Endometrium (tissue), 2 donors: Measurements from ENCODE around the gene PPP1R18.
"Not testable (repeated sequence)": the region's sequence is repeated elsewhere in the genome, so short reads cannot be mapped to it uniquely, and the experiment has no call there.

Source experiments
- FAIRE-seq: peaks from 2 replicates; lab custom pipeline; 2012; peaks lifted over from hg19 to GRCh38; lab: Jason Lieb, UNC
- donor health status: control.
- donor health status: control.

The PPP1R18 gene

DNA sequence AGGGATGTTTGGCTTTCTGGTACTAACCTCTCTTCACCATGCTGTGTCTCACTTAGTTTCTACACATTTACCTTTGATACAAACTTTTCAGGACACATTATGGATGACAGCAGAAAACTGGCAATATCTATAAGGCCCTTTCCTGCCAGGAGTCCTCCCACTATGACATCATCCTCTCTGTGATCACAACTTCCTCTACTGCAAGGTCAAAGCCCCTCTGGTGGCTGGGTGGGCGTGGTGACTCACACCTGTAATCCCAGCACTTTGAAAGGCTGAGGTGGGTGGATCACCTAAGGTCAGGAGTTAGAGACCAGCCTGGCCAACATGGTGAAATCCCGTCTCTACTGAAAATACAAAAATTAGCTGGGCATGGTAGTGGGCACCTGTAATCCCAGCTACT lies 20.1 kb downstream of the PPP1R18 start:
- FAIRE-seq = not testable (repeated sequence)

DNA sequence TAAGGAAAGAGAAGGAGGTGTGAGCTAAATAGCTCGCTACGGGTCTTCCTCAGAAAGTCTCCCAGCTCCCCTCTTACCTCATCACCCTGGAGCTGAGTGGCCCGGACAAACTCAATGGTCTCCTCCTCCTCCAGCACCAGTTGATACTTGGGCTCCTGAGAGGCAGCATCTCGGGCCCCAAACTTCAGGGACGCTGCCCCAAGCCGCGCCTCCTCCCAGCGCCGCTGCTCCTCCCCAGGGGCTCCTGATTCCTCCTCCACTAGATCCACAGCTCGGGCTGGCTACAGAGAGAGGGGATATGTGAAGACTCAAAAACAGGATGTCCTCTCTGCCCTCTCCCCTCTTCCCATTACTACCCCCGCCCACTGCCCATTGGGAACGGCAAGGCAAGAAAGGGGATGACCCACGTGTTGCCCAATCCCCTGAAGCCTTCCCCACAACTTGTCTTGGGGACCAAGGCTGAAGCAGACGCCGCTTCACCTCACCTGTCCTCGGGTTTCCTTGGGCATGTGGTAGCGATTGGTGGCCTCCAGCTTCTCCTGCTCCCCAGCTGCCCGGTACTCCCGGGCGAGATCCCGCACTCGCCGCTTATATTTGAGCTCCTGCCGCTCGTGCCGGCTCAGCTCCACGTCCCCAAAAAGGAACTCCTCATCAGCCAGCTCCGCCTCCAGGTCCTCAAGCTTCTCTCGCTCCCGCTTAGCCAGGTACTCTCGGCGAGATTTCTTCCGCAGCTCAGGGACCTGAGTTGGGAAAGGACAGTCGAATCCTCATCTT lies 21.3 kb downstream of the PPP1R18 start:
- FAIRE-seq = no peak

DNA sequence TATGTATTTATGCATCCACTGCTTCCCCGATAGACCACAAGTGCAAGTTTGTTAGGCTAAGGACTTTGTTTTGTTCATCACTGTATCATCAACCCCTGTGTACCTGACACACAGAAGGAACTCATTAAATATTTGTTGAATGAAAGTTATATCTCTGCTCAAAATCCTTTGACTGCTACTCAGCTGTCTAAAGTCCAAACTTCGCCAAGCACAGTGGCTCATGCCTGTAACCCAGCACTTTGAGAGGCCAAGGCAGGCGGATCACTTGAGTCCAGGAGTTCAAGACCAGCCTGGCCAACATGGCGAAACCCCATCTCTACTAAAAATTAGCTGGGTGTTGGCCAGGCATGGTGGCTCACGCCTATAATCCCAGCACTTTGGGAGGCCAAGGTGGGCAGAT lies 28.5 kb downstream of the PPP1R18 start:
- FAIRE-seq = not testable (repeated sequence)

DNA sequence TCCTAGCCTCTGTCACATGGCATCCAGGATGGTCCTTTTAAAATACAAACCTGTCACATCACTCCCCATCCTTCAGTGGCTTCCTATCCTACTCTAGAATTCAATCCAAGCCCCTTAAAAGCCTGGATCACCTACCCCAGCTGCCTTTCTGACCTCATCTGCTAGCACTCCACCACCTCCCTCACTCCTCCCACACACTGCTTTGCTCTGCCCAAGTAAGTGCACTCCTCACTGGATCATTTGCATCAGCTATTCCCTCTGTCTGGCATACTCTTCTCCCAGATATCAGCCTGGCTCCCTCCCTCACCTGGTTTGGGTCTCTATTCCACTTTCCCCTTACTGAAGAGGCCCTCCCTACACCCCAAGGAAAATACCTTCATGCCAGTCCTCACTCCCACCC lies 29.0 kb downstream of the PPP1R18 start:
- no peak for FAIRE-seq

DNA sequence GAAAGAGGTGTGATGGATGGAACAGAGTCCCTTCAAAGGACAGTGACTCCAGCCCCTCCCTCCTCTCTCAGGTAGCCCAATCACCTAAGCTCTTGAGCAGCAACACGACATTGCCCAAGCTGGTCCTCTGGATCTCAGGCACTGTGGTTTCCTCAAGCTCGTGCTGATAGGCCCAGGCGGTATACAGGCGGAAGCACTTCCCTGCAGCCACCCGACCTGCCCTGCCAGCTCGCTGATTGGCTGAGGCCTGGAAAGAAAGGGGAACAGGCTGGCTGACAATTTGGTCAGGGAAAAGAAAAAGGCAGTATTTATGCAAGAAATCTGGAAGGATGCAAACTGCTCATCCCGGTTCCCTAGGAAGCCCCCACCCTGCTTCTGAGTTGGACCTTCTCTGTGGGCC lies 29.9 kb downstream of the PPP1R18 start:
- FAIRE-seq = no peak

DNA sequence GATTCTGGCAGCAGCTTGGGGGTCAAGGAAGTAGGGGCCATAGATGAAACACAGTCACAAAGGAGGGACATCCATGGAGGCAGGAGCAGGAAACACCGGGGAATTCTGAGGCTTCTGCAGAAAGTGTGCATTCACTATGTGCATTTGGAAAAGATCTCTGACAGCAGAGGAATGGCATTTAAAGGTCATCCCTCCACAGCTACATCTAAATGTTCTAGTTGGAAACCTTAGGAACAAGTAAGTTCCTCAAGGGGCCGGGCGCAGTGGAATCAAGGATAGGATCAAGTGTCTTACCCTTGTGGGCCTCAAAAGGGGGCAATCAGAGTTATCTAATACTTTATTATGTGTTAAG lies 30.7 kb downstream of the PPP1R18 start:
- FAIRE-seq = no peak

DNA sequence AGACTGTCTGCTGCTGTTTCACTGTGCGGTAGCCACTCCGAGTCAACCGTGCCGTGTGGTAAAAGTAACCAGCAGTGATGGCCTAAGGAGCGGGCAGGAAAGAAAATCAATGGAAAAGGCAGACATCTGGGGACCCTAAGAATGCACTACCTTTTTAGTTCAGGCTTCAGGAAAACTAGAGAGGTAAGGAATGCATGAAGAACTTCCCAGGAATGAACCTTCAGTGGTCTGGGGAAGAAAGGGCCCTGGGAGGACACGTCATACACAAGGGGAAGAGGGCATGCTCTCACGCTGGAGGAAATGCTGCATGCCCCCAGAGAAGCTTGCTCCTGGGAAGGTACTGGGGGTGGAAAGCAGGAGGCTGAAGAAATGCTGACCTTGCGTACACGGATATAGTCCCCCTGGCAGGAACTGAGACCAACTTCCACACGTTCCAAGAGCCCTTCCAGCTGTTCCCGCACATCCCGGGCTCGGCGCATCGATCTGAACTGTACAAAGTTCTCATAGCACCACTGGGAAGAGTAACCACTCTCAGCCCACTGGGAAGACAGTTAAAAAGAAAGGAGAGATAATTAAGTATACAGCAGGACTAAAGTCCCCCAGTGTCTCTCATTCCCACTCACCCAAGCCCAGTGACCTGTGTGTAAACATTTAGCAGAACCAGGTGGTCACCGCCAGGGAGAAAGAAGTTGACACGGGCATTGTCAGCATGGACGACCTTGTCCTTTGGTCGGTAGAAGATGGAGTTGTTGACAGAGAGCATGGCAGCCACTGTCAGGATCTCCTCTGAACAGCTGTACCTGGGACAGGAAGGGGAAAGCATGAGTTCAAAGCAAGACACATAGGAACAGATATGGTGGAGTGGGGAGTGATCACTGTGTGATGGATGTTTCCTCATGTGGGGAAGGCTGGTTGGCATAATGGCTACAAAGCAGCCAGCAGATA lies 31.4 kb downstream of the PPP1R18 start:
- no peak for FAIRE-seq

DNA sequence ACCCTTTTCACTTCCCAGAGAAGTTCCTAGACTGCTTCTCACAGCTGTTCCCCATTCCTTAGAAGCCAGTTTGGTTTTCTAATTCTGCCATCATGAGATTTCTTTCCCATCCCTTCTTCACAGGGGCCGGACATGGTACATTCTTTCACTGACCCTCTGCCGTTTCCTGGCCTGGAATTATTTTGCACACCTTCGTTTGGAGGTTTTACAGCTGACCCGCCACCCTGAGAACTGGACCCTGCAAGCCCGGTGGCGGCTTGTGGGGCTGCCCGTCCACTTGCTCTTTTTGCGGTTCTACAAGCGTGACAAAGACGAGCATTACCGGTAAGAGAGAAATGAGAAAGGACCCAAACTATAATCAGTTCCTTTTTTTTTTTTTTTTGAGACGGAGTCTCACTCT lies 35.3 kb downstream of the PPP1R18 start:
- no peak for FAIRE-seq

DNA sequence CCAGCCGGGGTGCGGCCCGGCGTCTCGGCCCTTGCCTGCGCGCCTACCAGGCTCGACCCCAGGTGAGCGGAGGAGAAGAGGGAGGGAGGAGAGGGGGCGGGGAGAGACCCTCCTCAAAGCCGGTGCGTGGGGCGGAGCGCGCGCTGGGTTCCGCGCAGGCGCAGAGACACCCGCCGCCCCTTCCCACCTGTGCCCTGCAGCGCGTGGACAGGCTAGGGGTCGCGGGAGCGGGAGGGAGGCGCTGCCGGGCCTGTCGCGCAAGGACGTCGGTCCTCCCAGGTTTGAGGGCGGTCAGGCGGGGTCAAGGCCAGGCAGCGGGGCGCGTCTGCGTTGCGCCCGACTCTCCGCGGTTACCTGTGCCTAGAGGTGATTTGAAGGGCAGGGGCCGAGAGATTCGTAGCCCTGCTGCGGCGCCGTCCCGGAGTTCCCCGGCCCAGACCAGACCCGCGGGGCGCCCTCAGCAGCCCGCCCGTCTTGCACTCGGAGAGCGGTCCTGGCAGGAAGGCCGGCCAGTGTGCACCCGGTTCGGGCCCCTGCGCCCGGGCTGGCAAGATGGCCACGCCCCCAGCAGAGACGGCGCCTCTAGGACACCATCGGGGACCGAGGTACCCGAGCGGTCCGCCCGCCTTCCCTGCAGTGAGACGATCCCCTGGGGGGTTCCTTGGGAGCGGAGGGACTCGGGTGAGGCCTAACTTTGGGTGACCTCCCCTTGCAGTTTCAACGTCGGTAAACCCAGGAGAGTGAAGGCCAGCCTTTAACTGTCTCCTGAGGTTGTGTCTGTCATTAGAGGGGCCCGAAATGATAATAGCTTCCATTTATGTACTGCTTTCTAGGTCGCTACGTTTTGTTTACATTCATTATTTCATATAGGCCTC lies 39.0 kb downstream of the PPP1R18 start:
- no peak for FAIRE-seq

DNA sequence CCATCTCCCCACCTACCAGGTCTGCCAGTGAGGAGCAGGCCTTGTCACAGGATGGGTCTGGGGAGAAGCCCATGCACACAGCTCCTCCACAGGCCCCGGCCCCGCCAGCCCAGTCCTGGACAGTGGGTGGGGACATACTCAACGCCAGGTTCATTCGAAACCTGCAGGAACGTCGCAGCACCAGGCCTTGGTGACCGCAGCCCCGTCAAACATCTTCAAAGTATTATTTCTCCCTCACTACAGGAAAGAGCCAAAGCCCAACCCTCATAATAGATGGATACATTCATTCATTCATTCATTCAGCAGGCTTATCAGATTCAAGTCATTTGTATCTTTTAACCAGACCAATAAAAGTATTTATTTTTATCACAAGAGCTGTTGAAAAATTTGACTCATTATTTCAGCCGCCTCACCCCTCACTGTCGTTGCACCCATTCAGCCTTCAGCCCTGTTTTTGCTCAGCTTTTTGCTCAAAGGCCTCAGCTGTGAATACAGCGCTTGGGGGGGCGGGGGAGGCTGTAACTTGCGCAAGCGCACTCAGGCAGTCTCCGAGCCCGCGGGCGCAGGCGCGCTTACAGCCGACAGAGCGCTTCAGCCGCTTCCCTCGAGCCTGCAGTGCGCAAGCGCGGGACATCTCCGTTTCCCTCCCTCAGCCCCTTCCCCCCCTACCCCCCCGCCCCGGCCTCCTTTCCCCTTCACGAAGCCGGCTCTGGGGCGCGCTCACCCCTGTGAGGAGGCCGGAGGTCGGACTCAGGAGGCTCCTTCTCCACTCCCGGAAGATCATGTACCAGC lies 39.8 kb downstream of the PPP1R18 start, which contains the start of gene C6orf136:
Gene C6orf136 (plus strand): TSS at position 684 of the 792 bp plus-strand sequence. CDS start 99 bp downstream, at position 783.
- FAIRE-seq = no peak

DNA sequence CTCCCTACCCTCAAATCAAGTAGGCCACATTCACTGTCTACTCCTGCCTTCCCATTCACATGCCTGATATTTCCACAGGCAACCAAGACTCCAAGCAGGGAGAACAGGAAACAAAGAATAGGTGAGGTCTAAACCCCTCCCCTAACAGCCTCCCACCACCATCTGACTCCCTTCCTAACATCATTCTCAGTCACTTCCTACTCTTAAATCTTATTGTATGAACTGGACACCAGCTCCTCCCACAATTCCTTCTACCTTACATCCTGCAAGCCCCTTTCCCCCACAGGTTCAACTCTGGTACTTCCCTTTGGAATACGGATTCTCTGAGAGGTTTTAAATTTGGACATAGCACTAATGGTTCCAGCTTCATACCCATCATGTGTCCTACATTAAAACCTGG lies 40.5 kb downstream of the PPP1R18 start:
- no peak for FAIRE-seq

DNA sequence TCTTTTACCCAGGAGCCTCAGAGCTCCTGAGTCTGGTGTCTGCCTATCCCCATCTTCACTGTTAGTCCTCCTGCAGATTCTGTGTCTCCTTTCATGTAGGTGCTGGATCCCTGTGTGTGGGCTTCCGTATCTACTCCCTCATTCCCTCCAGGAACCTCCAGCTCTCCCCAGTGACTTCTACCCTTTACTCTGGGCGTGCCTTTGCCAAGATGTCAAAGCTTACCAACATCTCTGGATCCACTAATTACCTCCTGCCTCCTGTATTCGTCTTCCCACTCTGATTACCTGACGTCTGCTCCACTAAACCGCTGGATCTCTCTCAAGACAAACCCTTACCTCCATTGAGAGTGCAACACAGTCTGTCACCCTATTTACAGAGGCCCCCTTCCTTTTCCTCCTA lies 41.7 kb downstream of the PPP1R18 start:
- FAIRE-seq = no peak

DNA sequence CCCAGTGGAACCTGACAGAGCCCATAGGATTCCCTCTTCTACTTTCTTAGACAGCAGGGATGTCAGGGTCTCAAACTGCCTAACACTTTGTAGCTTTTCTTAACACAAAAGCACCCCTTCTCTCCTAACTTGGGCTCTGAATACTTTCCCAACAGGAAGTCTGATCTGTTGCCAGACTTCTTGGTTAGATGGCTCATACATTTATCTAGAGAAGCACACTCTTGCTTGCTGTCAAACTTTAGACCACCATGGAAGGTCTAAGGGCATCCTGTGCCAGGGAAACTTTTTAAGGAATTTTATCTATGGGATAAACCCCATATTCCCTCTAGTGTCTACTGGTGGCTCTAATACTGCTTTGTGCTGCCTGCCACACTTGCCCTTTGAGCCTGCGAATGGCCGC lies 42.8 kb downstream of the PPP1R18 start:
- FAIRE-seq = no peak

DNA sequence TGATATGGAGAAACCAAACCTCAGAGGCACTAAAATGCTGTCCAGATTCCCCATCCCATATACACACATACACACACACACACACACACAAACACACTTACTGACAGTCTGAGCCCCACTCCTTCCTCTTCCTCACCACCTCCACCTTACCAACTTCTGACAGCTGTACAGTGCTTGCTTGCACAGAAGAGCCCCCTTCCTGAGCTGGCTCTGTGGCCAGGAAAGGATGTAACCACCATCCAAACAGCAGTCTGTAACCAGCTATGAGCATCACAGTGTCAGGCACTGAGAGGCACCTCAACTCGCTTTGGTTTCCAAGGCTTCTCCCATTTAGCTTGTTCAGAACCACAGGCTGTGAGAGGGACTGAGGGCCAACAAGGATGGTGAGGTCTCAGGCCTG lies 45.4 kb downstream of the PPP1R18 start:
- no peak for FAIRE-seq

DNA sequence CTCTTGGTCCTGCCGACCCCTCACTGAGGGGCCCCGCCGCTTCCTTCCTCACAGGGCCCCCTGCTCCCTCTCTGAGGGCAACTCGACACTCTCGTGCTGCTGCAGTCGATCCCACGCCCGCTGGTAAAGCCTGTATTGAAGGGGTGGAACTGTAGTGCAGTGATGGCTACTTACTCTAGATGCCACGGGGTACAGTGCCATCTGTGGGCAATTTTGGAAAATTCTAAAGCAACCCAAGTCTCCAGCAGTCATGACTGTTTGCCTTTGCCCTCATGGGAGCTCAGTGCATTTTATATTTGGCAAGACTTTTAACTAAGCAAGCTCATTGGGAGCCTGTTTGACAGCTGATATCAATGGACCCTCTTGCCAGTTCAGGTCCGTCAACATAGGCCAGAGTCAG lies 46.0 kb downstream of the PPP1R18 start:
- FAIRE-seq = no peak

DNA sequence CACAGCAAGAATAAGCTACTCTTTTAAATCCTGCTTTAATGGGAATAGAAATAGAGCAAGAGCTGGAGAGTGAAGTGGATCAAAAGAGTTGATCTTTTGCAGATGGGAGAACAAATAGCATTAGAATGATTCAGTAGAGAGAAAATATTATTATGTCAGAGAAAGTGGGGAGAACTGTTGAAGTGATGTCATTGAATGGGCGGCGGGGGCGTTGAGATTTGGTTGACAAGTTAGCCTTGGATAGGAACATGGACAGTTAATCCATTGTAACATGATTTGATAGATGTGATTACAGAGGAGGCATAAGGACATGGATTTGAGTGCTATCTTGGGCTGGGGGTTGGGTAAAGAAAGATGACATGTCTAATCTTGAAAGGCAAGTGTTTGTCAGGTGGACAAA lies 50.6 kb downstream of the PPP1R18 start:
- no peak for FAIRE-seq

DNA sequence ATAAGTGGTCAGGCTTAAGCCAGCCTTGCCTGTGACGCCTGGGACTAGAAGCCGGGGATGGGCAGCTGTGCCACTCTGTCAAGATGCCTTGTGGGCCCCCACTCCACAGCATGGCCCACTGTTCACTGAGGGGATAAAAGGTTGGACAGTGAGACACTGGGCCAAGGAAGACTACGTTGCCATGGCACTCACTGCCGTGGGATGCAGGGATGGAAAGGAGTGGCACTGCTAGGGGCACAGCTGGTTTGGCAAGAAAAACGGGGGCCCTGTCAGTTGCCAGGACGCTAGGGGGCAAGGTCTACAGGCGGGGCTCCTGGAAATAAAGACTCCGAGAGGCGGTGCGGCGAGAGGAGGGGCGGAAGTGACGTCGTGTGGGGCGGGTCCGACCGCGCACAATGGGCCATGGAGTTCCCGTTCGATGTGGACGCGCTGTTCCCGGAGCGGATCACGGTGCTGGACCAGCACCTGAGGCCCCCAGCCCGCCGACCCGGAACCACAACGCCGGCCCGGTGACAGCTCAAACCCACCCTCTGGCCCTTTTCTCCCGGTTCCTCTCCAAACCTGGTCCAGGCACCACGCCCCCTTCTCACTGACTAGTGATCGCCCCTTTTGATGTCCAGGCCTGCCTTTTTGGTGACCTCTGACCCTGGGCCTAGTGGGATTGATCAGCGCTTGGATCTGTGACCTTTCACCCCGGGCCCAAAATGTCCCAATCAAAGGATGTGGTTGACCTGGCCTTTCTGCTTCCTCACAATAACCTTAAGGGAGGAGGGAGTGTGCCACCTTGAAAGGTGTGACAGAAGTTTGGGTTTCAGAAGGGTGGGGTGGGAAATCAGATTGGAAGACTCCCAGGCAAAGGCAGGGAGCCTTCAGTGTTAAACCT lies 59.7 kb downstream of the PPP1R18 start, which contains the start of gene ATAT1:
Gene ATAT1 (plus strand): TSS at position 391 of the 883 bp plus-strand sequence.
- FAIRE-seq = no peak
